ENCODE data around the gene SACM1L. TPM values are rescaled to one million over a fixed set of nuclear protein-coding genes. Genes with fewer than 3 reads are reported as not detected.

The SACM1L gene
- total and polyA plus RNA-seq, 7 experiments from 2014 or later, result 21.1 to 93.8 (median 69.6) TPM

DNA sequence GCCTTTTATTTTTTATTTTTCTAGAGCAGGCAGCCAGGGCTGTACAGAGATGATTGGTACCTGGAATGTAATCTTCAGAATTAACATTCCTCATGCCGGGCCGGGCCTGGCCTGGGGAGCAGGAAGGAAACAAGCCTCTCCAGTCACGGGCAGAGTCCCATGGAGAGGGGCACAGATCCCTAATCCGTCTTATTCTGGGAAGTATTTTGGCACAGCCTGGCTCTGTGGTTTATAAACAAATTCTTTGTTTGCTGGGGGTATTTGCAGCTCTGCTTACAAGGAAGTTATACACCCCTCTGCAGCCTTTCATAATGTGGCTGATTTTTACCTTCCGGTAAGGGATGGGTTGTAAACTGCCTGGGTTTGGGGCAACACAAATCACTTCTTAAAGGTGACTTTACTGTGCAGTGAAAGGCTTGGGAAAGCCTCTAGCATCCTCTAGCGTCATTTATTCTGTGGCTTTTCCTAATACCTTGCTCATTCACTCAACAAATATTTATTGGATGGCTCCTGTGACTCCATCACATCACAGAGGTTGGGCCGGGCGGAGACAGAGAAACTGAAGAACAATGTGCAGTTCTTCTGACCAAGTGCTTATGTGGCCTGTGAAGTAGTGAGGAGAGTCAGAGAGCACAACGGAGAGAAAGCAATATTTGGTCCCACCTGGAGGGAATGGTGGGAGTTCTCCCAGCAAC lies 104.4 kb downstream of the SACM1L start:
- Histone ChIP-seq H3K4me3 (ENCODE audit: low read length) (no peak overlapping the region), H3K27ac (ENCODE audit: low read depth, low read length) (no peak overlapping the region), H3K36me3 (ENCODE audit: control insufficient read depth in 2 of 3, insufficient read depth in 3 of 3, low read length in 3 of 3) (no peaks in the 10 kb centered on the region), H3K27me3 (ENCODE audit: control insufficient read depth in 2 of 2, insufficient read depth in 2 of 2, low read length in 2 of 2) (peaks cover 5 to 12% of the 10 kb centered on the region in 2 donors), H3K4me1 (ENCODE audit: control insufficient read depth in 2 of 2, insufficient read depth in 2 of 2, low read length in 2 of 2) (peaks cover 0 to 5% of the 10 kb centered on the region in 2 donors), H3K9me3 (ENCODE audit: control insufficient read depth in 2 of 3, low read length in 3 of 3) (no peaks in the 10 kb centered on the region)
- POLR2A ChIA-PET, result no interaction called here
- ATAC-seq (no peak), DNase-seq (no peak)
- peaks cover 0 to 12% (median 1%) of the 10 kb centered on the region in 5 donors for H3K36me3 Mint-ChIP-seq
- CTCF ChIA-PET, result no interaction called here
- H3K27me3 Mint-ChIP-seq, result peaks cover 39 to 80% (median 43%) of the 10 kb centered on the region in 5 donors
- no peak overlapping the region for H3K27ac Mint-ChIP-seq
- intact Hi-C loops (cut with micrococcal nuclease), result no loop called here
- peaks cover 4 to 21% (median 9%) of the 10 kb centered on the region in 7 donors for H3K4me1 Mint-ChIP-seq
- peaks cover 0 to 23% (median 12%) of the 10 kb centered on the region in 11 donors for H3K9me3 Mint-ChIP-seq
- no peak overlapping the region for H3K4me3 Mint-ChIP-seq

DNA sequence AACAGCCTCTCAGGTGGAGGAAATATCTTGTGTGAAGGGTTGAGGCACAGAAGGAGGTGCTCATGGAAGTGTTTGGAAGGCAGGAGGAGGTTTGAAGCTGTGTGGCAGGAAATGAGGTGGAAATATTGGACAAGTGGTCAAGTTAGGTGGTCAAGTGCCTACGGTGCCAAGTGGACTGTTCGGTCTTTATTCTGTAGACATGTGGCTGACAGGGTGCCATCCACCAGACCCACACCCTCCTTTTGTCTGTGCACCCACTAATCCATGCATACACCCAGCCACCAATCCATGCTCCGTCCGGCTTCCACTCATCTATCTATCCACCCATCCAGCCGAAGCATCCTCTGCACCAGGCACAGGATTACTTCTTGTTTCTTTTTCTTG lies 105.0 kb downstream of the SACM1L start:
- no peaks in the 10 kb centered on the region for H3K36me3 ChIP-seq (ENCODE audit: control insufficient read depth in 2 of 3, insufficient read depth in 3 of 3, low read length in 3 of 3)
- Mint-ChIP-seq H3K9me3 (peaks cover 0 to 18% (median 7%) of the 10 kb centered on the region in 11 donors), H3K4me1 (peaks cover 4 to 21% (median 9%) of the 10 kb centered on the region in 7 donors), H3K4me3 (no peak overlapping the region), H3K36me3 (peaks cover 0 to 12% (median 1%) of the 10 kb centered on the region in 5 donors), H3K27ac (no peak overlapping the region), H3K27me3 (peaks cover 44 to 81% (median 49%) of the 10 kb centered on the region in 5 donors)
- ChIA-PET POLR2A (no interaction called here), CTCF (no interaction called here)
- H3K9me3 ChIP-seq (ENCODE audit: control insufficient read depth in 2 of 3, low read length in 3 of 3), result no peaks in the 10 kb centered on the region
- DNase-seq, result no peak
- peaks cover 0 to 5% of the 10 kb centered on the region in 2 donors for H3K4me1 ChIP-seq (ENCODE audit: control insufficient read depth in 2 of 2, insufficient read depth in 2 of 2, low read length in 2 of 2)
- H3K4me3 ChIP-seq (ENCODE audit: low read length), result no peak overlapping the region
- intact Hi-C loops (cut with micrococcal nuclease), result no loop called here
- H3K27me3 ChIP-seq (ENCODE audit: control insufficient read depth in 2 of 2, insufficient read depth in 2 of 2, low read length in 2 of 2), result peaks cover 5 to 12% of the 10 kb centered on the region in 2 donors
- no peak for ATAC-seq
- H3K27ac ChIP-seq (ENCODE audit: low read depth, low read length), result no peak overlapping the region

DNA sequence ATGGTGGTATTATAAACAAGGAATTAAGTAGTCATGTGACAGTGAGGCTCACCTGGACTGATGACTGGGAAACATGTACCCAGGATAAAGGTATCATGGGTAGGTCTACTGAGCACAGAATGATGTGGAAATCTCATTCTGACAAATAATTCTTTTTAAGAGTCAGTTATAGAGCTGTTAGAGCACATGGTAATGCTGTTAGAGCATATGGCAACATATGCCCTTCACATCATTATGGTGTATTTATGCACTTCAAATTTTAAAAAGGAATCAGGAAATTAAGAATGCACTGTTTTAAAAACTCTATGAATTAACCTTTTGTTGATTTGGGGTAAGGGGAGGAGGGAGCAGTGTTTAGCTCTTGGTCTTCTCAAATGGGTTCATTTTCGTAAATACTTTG lies 105.5 kb downstream of the SACM1L start:
- H3K4me1 Mint-ChIP-seq, result peaks cover 4 to 21% (median 9%) of the 10 kb centered on the region in 7 donors
- Histone ChIP-seq H3K4me3 (ENCODE audit: low read length) (no peak overlapping the region), H3K9me3 (ENCODE audit: control insufficient read depth in 2 of 3, low read length in 3 of 3) (no peaks in the 10 kb centered on the region), H3K4me1 (ENCODE audit: control insufficient read depth in 2 of 2, insufficient read depth in 2 of 2, low read length in 2 of 2) (peaks cover 0 to 5% of the 10 kb centered on the region in 2 donors), H3K27me3 (ENCODE audit: control insufficient read depth in 2 of 2, insufficient read depth in 2 of 2, low read length in 2 of 2) (peaks cover 5 to 12% of the 10 kb centered on the region in 2 donors), H3K36me3 (ENCODE audit: control insufficient read depth in 2 of 3, insufficient read depth in 3 of 3, low read length in 3 of 3) (no peaks in the 10 kb centered on the region), H3K27ac (ENCODE audit: low read depth, low read length) (no peak overlapping the region)
- H3K27me3 Mint-ChIP-seq, result peaks cover 49 to 85% (median 53%) of the 10 kb centered on the region in 5 donors
- H3K4me3 Mint-ChIP-seq, result peak overlapping the region in 2 of 10 donors; percentile 5 to 76
- POLR2A ChIA-PET, result no interaction called here
- DNase-seq (no peak), ATAC-seq (no peak)
- peaks cover 0 to 11% (median 1%) of the 10 kb centered on the region in 5 donors for H3K36me3 Mint-ChIP-seq
- H3K27ac Mint-ChIP-seq, result no peak overlapping the region
- CTCF ChIA-PET, result no interaction called here
- intact Hi-C loops (cut with micrococcal nuclease), result no loop called here
- peaks cover 0 to 14% (median 7%) of the 10 kb centered on the region in 11 donors for H3K9me3 Mint-ChIP-seq

Other genes starting within 250 kb of the SACM1L start
- 10 to 100 TPM; 26.0 to 49.3 (median 28.6) TPM for gene LIMD1, start 94.6 kb upstream of the SACM1L start, total RNA-seq
- 1 to 10 TPM; 5.9 to 6.1 TPM for gene LIMD1, start 94.6 kb upstream of the SACM1L start, polyA plus RNA-seq
- gene SLC6A20, start 107.1 kb downstream of the SACM1L start, total RNA-seq, result not detected
- gene SLC6A20, start 107.1 kb downstream of the SACM1L start, polyA plus RNA-seq, result not detected
- gene LZTFL1, start 152.7 kb downstream of the SACM1L start, total RNA-seq, result 10 to 100 TPM in 4 of 5 experiments, 1 to 10 TPM in 1; 8.5 to 15.7 (median 12.6) TPM
- gene LZTFL1, start 152.7 kb downstream of the SACM1L start, polyA plus RNA-seq, result 10 to 100 TPM; 12.8 to 21.0 TPM
- gene CCR9, start 197.1 kb downstream of the SACM1L start, total RNA-seq, result under 1 TPM in 4 of 5 experiments, not detected in 1; 0.40 to 0.66 (median 0.56) TPM
- gene CCR9, start 197.1 kb downstream of the SACM1L start, polyA plus RNA-seq, result under 1 TPM; 0.31 to 0.45 TPM